Duodenal mucosa (tissue), 2 donors: Measurements from ENCODE around the gene EDC4.
"Not testable (repeated sequence)": the region's sequence is repeated elsewhere in the genome, so short reads cannot be mapped to it uniquely, and the experiment has no call there.

Source experiments
- H3K27ac ChIP-seq: one replicate; pipeline ENCODE4 v1.7.0; 2013; ENCODE audit warnings: low read depth, low read length
- H3K27me3 ChIP-seq, 2 donors: one replicate each; pipeline ENCODE4 v1.7.0; 2013; ENCODE audit warnings: low read length in 2 of 2, control low read depth in 1 of 2; ENCODE audit not compliant: insufficient read depth in 2 of 2, control insufficient read depth in 1 of 2
- H3K36me3 ChIP-seq, 2 donors: one replicate each; pipeline ENCODE4 v1.7.0; 2013; ENCODE audit warnings: low read length in 2 of 2, control low read depth in 1 of 2; ENCODE audit not compliant: insufficient read depth in 2 of 2, control insufficient read depth in 1 of 2
- H3K4me1 ChIP-seq, 2 donors: one replicate each; pipeline ENCODE4 v1.7.0; 2013; ENCODE audit warnings: low read length in 2 of 2, control low read depth in 1 of 2; ENCODE audit not compliant: insufficient read depth in 2 of 2, control insufficient read depth in 1 of 2
- H3K4me3 ChIP-seq, 2 donors: one replicate each; pipeline ENCODE4 v1.7.0; 2013; ENCODE audit warnings: low read length in 2 of 2, low read depth in 1 of 2
- H3K9ac ChIP-seq, 2 donors: one replicate each; pipeline ENCODE4 v1.7.0; 2013; ENCODE audit warnings: low read length in 2 of 2, low read depth in 1 of 2
- H3K9me3 ChIP-seq, 2 donors: one replicate each; pipeline ENCODE4 v1.7.0; 2013; ENCODE audit warnings: low read length in 2 of 2, control low read depth in 1 of 2; ENCODE audit not compliant: control insufficient read depth in 1 of 2

Gene EDC4, protein sequence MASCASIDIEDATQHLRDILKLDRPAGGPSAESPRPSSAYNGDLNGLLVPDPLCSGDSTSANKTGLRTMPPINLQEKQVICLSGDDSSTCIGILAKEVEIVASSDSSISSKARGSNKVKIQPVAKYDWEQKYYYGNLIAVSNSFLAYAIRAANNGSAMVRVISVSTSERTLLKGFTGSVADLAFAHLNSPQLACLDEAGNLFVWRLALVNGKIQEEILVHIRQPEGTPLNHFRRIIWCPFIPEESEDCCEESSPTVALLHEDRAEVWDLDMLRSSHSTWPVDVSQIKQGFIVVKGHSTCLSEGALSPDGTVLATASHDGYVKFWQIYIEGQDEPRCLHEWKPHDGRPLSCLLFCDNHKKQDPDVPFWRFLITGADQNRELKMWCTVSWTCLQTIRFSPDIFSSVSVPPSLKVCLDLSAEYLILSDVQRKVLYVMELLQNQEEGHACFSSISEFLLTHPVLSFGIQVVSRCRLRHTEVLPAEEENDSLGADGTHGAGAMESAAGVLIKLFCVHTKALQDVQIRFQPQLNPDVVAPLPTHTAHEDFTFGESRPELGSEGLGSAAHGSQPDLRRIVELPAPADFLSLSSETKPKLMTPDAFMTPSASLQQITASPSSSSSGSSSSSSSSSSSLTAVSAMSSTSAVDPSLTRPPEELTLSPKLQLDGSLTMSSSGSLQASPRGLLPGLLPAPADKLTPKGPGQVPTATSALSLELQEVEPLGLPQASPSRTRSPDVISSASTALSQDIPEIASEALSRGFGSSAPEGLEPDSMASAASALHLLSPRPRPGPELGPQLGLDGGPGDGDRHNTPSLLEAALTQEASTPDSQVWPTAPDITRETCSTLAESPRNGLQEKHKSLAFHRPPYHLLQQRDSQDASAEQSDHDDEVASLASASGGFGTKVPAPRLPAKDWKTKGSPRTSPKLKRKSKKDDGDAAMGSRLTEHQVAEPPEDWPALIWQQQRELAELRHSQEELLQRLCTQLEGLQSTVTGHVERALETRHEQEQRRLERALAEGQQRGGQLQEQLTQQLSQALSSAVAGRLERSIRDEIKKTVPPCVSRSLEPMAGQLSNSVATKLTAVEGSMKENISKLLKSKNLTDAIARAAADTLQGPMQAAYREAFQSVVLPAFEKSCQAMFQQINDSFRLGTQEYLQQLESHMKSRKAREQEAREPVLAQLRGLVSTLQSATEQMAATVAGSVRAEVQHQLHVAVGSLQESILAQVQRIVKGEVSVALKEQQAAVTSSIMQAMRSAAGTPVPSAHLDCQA (N-terminal part only)

DNA sequence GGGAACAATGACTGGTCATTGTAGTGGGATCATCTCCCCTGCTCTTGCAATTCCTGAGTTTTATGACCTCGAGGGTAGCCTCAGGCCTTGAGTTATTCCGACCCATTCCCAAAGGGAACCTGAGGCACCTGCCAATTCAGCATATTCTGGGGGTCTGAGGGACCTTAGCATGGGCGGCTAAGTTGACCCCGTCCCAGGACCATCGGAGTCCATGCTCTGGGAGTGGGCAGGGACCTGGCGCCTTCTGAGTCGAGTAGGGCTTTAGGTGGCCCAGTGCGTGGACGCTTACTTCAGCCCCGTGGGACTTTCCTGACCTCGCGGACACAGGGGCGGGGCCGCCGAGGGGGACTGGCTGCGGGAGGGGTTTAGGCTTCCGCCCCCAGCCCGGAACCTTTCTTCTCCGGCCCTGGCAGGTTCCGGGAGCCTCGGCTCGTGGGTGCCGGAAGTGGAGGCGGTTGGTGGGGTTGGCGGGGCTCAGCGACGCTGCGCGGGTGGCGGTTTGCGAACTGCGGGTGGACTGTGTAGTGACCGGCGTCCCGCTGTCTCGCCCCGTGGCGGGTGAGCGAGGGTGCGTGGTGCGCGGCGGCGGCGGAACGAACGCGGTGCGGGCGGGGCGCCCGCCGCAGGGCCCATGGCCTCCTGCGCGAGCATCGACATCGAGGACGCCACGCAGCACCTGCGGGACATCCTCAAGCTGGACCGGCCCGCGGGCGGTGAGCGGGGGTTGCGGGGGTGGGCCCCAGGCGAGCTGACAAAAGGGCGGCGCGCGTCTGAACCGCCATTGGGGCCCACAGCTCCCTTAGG lies at the start of gene EDC4:
TSS of gene EDC4 (plus strand) at position 422 of the 804 bp plus-strand sequence. CDS start at position 632, 210 bp downstream.
- Histone ChIP-seq H3K27ac (peak within 1 kb of the TSS; percentile 53), H3K9ac (peak within 1 kb of the TSS; percentile 79 to 91), H3K36me3 (peaks cover 35 to 46% of the 10 kb centered on the region in 2 donors), H3K9me3 (no peaks in the 10 kb centered on the region), H3K4me3 (peak within 1 kb of the TSS; percentile 94 to 96), H3K4me1 (peaks cover 19 to 26% of the 10 kb centered on the region in 2 donors), H3K27me3 (no peaks in the 10 kb centered on the region)

DNA sequence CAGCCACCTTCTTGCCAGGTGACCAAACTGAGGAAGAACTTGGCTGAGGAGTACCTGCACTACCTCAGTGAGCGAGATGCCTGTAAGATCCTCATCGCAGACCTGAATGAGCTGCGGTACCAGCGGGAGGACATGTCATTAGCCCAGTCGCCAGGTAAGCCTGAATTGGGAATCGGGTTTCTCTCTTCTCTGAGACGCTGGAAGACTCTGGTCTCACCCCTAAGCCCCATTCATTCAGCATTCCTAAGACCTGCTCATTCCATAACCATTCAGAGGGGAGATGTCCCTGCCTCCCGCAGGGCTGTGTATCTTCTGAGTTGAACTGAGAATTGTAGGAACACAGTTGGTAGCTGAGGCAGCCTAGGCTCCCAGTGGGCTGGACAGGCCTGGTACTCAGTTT lies 47.7 kb upstream of the EDC4 start:
- no peaks in the 10 kb centered on the region for H3K27me3 ChIP-seq
- no peaks in the 10 kb centered on the region for H3K4me1 ChIP-seq
- no peak overlapping the region for H3K4me3 ChIP-seq
- H3K36me3 ChIP-seq = peaks cover 9 to 32% of the 10 kb centered on the region in 2 donors
- H3K27ac ChIP-seq = no peak overlapping the region
- no peaks in the 10 kb centered on the region for H3K9me3 ChIP-seq
- H3K9ac ChIP-seq = no peak overlapping the region

DNA sequence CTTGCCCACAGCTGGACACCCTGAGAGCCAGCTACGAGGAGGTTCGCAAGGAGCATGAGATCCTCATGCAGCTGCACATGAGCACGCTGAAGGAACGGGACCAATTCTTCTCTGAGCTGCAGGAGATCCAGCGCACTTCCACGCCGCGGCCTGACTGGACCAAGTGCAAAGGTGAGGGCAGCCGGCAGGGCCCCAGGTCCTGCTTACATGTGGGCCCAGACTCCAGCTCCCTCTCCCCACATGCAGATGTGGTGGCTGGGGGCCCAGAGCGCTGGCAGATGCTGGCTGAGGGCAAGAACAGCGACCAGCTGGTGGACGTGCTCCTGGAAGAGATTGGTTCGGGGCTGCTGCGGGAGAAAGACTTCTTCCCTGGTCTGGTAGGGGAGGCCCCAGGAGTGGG lies 46.9 kb upstream of the EDC4 start:
- Histone ChIP-seq H3K9me3 (no peaks in the 10 kb centered on the region), H3K36me3 (peaks cover 15 to 39% of the 10 kb centered on the region in 2 donors), H3K27ac (no peak overlapping the region), H3K4me1 (no peaks in the 10 kb centered on the region), H3K9ac (no peak overlapping the region), H3K27me3 (no peaks in the 10 kb centered on the region), H3K4me3 (no peak overlapping the region)

DNA sequence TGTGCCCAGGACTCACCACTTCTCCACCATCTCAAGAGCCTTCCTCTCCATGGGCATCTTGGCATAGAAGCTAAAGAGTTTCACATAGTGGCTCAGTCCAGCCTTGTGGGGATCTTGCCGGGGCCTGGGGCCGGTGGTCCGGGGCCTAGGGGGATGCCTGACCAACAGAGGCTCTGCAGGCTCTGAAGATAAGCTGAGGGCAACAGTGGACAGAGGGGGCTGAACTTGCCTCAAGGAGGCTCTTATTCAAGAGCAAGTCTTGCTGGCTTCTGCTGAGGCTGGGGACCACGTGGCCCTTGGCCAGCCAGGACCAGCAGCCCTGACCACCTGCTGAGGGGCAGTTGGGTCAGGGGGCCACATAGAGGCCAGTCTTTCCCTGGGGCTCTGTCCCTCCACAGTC lies 44.2 kb upstream of the EDC4 start:
- Histone ChIP-seq H3K27me3 (no peaks in the 10 kb centered on the region), H3K4me1 (peaks cover 11 to 15% of the 10 kb centered on the region in 2 donors), H3K4me3 (no peak overlapping the region), H3K9me3 (no peaks in the 10 kb centered on the region), H3K27ac (no peak overlapping the region), H3K36me3 (peaks cover 15 to 52% of the 10 kb centered on the region in 2 donors), H3K9ac (no peak overlapping the region)

DNA sequence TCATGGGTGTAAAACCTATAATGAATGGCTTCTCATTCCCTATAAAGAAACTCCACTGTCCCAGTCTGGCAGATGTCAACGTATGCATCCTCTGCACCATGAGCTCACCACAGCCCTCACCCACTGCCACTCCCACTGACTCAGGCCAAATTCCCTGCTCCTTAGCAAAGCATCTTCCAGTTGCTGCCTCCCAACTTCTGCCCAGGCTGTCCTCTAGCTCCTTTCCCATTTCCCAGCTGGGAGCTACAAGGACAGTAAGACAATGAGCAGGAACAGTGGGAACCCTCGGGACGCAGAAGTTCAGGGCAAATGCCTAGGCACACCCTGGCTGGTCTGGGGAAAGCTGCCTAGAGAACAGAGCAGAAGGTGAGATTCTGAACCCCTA lies 39.8 kb upstream of the EDC4 start:
- peaks cover 15 to 42% of the 10 kb centered on the region in 2 donors for H3K36me3 ChIP-seq
- no peaks in the 10 kb centered on the region for H3K27me3 ChIP-seq
- H3K9me3 ChIP-seq = no peaks in the 10 kb centered on the region
- H3K27ac ChIP-seq = no peak overlapping the region
- H3K9ac ChIP-seq = peak overlapping the region; percentile 80 to 91
- peaks cover 15 to 20% of the 10 kb centered on the region in 2 donors for H3K4me1 ChIP-seq
- H3K4me3 ChIP-seq = peak overlapping the region; percentile 83 to 87

DNA sequence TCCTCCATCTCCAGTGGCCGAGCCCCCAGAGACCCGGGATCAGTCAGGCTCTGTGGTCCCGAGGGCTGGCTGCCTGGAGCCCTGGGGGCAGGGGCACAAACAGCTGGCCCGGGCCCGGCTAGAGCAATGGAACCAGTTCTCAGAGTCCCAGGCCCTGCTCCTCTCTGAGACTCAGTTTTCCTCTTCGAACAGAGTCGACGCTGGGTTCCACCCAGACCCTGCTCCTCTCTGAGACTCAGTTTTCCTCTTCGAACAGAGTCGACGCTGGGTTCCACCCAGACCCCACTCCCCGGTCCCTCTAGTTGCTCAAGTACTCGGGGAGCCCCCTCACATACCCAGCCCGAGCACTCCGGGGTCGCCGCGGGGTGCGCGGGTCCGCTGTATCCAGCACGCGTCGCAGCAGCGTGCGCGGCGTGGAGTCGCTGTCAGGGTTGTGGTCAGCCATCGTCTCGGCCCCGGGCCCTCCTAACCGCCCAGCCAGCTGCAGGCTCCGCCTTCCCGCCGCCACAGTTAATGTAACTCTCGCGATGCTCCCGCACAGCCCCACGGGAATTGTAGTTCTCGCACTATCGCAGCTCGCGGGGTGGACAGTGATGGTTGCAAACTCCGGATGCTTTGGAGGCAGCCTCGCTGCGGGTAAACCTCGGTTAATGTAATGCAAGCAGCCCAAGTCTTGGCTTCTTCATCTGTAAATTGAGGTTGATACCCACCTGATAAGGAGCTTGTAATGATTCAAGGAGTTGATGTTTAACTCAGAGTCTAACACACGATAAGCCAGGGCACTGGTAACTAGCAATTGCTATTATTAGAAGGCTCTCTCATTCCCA lies 39.2 kb upstream of the EDC4 start:
- peak overlapping the region; percentile 83 to 87 for H3K4me3 ChIP-seq

DNA sequence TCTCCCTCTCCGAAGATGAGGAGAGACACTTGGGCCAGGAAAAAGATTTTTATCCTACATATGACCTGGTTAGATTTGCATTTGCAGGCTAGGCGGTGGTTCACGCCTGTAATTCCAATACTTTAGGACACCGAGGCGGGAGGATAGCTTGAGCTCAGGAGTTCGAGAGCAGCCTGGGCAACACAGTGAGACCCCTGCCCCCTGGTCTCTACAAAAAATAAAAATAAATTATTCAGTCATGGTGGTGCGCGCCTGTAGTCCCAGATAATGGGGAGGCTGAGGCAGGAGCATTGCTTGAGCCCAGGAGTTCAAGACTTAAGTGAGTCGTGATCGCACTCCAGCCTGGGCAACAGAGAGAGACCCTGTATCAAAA lies 38.6 kb upstream of the EDC4 start:
- peak overlapping the region; percentile 83 to 87 for H3K4me3 ChIP-seq
- no peaks in the 10 kb centered on the region for H3K27me3 ChIP-seq
- peaks cover 15 to 20% of the 10 kb centered on the region in 2 donors for H3K4me1 ChIP-seq
- H3K36me3 ChIP-seq = peaks cover 11 to 30% of the 10 kb centered on the region in 2 donors
- H3K27ac ChIP-seq = no peak overlapping the region
- no peaks in the 10 kb centered on the region for H3K9me3 ChIP-seq
- H3K9ac ChIP-seq = peak overlapping the region; percentile 40 to 80

More for the DNA sequence above, 39.2 kb upstream of the EDC4 start:
- H3K9ac ChIP-seq = peak overlapping the region; percentile 80 to 91
- no peak overlapping the region for H3K27ac ChIP-seq
- no peaks in the 10 kb centered on the region for H3K9me3 ChIP-seq
- H3K4me1 ChIP-seq = peaks cover 15 to 20% of the 10 kb centered on the region in 2 donors
- H3K36me3 ChIP-seq = peaks cover 11 to 36% of the 10 kb centered on the region in 2 donors
- H3K27me3 ChIP-seq = no peaks in the 10 kb centered on the region

DNA sequence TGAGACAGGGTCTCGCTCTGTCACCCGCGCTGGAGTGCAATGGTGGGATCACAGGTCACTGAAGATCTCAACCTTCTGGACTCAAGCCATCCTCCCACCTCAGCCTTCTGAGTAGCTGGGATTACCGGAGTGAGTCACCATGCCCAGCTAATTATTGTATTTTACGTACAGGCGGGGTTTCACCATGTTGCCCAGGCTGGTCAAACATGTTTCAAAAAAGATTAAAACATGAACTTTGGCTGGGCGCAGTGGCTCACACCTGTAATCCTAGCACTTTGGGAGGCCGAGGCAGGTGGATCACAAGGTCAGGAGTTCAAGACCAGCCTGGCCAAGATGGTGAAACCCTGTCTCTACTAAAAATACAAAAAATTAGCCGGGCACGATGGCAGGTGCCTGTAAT lies 35.7 kb upstream of the EDC4 start:
- H3K27ac ChIP-seq, H3K4me3 ChIP-seq, H3K9me3 ChIP-seq, H3K9ac ChIP-seq, H3K27me3 ChIP-seq, H3K36me3 ChIP-seq: not testable (repeated sequence)
- peaks cover 15 to 24% of the 10 kb centered on the region in 2 donors for H3K4me1 ChIP-seq
